NCI-H2029 treated with DMSO at 0.1 percent for 48 hours (cell line): ENCODE results near the gene ZMYND8.
"Not testable (repeated sequence)": the region's sequence is repeated elsewhere in the genome, so short reads cannot be mapped to it uniquely, and the experiment has no call there.

ENCODE experiments used
- DNase-seq: peaks from one replicate; lab custom pipeline; 2025; lab: John Stamatoyannopoulos, UW

Gene ZMYND8

DNA sequence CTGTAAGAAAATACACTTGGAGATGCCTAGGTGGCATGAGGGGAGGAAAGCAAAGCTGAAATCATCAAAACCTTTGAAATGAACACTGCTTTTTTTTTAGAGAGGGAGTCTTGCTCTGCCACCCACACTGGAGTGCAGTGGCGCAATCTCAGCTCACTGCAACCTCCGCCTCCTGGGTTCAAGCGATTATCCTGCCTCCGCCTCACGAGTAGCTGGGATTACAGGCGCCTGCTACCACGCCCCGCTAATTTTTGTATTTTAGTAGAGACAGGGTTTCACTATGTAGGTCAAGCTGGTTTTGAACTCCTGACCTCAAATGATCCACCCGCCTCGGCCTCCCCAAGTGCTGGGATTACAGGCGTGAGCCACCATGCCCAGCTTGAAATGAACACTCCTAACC is 111.3 kb downstream of the ZMYND8 start:
- not testable (repeated sequence) for DNase-seq

DNA sequence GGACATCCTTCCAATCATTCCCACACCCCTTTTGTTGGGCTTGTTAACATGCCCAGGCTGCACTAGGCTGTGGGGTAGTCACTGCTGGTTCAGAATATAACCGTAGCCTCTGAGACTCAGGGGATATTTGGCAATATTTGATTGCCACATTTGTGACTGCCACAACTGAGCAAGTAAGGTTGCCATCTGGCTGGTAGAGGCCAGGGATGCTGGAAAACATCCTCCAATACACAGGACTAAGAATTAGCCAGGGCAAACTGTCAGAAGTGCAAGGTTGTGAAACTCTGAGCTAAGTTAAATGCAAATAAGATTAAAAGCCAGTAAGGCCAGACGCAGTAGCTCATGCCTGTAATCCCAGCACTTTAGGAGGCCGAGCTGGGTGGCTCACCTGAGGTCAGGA is 112.0 kb downstream of the ZMYND8 start:
- no peak for DNase-seq

DNA sequence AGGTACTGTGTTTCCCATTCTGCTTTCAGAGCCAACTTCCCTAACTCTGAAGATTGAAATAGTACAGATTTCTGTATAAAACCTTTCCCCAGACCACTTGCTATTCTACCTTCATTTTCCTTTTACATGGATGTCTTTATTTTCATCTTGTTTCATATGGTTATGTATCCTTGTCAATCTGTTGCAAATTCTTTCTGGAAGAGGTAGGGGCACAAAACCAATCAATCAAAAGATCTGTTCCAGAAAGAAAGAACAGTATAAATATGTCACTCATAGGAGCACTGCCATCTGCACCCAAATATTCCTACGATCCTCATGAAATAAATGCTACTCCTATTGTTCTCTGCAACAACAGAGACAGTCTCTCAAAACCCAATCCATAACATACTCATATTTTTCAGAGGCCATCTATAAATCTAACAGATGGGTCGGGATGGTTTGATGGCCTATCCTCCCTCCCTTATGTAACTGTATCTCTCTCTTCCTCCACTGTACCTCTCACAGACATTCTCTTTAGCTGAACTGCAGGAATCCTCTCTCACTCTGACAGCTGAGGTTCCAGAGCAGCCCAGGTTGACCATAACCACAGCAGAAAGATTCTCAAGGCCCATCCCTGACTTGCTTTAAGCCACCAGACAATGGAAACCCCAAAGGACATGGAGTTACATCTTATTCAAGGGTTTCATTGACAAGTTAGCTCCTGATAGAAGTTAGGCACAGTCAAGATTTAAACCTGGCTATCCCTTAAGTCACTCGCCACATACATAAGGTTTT is 112.8 kb downstream of the ZMYND8 start:
- no peak for DNase-seq

DNA sequence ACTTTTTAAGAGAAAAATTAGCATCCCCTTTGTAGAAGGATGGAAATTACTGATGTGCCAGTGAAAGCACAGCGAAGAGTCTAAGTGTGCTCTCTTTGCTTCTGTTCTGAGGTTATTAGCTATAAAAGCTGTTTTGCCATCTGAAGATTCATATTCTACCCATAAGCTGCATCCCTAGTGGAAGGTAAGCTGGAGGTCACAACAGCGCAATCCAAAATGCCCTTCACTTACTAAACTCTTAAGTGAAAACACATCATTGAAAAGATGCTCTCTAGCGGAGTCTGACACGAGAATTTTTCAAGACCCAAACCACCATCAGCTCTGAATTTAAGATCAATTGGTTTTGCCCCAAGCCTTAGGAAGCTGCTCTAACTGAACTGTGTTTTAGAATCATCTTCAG is 113.5 kb downstream of the ZMYND8 start:
- DNase-seq = no peak

DNA sequence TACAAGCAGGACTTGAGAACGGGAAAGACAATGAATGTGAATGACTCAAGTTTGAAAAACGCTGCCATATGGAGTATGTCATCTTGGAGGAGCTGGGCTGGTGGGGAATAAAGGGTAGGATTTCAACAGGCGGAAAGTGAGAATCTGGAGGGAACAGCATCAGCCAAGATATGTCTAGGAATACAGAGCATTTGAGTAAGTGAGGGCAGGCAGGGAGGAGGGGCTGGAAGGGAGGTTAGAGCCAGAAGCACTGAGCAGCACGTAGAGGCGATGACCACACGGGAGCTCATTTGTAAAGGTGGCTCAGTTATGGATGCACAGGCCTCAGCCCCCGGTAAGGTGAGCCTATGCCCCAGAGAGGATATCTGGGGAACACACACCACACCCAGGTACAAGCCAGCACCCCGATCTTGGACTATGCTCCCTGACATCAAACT is 115.1 kb downstream of the ZMYND8 start:
- no peak for DNase-seq

DNA sequence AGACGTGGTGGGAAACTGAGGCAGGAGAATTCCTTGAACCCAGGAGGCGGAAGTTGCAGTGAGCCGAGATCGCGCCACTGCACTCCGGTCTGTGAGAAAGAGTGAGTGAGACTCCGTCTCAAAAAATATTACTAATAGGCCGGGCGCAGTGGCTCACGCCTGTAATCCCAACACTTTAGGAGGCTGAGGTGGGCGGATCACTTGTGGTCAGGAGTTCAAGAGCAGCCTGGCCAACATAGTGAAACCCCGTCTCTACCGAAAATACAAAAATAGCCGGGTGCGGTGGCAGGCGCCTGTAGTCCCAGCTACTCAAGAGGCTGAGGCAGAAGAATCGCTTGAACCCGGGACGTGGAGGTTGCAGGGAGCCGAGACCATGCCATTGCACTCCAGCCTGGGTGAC is 116.4 kb downstream of the ZMYND8 start:
- not testable (repeated sequence) for DNase-seq

DNA sequence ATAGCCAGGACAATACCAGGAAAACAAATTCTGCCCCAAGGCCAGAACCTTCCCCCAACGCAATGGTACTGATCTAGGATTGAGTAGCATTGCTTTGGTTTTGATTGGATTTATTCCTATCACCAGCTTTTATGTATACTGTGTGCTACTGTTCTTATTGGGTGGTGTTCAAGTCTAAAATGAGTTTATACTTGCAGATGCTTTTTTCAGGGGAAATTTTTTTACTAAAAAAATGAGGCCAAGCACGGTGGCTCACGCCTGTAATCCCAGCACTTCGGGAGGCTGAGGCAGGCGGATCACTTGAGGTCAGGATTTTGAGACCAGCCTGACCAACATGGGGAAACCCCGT is 116.8 kb downstream of the ZMYND8 start:
- DNase-seq = no peak

DNA sequence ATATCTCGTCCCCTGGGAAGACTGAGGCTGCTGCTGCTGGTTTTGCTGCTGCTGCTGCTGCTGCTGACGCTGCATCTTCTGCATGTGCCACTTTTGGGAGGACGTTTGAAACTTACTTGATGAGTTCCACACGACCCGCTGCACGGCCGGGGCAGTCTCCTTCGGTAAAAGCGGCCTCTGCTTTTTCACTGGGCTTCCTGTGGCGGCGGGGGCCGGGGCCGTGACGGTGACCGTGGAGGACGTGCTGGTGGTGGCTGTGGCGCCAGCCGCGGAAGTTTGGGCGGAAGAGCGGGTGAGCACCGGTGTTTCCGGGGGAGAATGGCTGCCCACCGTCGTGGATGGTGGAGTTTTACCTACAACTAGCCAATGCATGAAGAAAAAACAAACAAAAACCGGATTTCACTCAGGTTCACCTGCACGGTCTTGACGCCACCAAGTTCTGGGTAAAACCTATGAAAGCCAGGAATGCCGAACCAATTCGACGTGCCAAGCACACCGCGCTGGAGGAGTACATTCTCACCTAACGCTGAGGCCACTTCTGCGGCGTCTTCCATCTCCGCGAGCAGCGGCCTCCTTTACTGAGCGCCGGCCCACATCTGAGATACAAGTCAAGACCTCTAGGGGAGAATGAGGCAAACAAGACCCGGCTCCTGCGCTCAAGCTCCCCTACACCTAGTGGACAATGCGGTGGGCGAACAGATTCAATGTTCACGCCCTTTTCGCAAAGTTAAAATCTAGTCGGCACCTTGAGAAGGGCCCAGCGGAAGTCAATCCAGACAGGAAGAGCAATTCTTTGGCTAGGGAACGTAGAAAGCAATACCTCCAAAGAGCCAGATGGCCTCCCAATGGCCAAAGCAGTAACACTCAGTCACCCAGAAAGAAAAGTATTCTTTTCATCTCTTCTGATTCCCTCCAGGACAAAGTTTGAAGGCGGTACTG is 117.5 kb downstream of the ZMYND8 start:
- no peak for DNase-seq

DNA sequence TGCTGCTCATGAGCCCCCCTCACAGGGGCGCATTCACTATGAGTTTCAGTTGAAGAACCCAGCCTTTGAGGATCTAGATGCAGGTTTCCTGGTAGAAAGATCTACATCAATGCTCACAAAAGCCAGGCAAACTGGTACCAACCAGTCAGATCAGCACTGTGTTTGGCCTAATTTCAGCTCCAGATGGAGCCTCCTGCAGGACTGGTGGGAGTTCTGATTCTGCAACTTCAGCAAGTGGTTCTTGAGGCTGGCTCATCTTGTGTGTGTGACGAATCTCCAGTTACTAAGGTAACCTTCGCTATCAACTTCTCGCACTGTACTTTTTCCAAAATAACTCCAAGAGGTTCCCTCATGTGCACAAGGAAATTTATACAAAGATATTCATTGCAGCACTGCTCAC is 118.8 kb downstream of the ZMYND8 start:
- no peak for DNase-seq

DNA sequence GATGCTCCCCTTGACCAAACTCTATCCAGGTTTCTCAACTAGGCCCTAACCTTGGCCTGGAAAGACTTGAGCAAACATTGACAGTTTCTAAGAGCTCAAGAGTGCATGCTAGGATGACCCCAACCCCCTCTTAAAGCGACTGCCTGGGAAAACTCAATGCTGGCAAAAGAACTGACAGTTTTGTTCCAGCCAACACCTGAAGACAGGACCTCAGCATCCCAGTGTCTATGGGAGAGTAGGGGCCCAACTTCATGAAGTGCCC is 119.9 kb downstream of the ZMYND8 start:
- no peak for DNase-seq

DNA sequence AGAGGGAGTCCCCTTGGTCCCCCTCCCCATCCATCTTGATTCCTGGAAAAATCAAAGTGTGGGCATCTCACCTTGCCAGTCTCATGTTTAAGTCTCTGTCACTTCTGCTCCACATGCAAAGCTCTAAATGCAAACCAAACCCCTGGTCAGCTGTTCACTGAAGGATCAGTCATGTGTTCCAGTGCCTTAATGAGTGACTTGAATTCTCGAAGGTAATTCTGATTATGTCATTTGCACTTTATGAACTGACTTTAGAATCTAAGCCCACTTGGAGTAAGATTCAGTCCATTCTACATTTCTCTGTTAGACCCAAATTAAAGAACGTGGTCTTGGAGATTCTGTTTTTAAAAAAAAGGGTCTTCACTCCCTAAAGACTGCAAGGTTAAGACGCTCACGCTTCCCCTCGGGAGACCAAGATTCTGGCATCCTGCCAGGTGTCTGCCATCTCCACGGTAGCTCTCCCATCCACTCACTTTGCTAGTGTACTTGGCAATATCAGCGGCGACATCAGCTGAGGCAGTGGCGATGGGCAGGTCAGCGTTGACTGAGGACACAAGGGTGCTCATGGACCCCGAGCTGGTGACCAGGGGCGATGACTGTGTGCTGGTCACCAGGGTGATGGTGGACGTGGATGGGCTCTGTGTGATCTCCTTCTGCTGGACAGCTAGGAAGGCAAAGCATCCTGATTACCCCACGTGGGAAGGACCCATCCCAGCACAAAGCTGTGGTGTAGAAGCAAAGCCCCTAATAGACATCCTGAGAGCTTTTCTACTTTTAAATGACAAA is 120.5 kb downstream of the ZMYND8 start:
- no peak for DNase-seq

DNA sequence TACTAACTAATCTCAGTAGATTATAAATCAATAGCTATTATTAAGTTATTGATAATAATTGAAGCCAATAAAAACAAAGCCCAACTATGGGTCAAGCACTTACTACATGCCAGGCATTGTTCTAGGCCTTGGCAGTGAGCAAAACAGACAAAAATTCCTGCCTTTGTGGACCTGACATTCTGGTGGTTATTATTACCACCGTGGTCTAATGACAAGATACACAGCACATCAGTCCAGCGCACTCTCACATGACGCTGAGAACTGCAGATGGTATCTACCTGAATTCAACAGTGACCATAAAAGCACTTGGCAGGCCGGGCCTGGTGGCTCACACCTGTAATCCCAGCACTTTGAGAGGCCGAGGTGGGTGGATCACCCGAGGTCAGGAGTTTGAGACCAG is 121.4 kb downstream of the ZMYND8 start:
- no peak for DNase-seq

DNA sequence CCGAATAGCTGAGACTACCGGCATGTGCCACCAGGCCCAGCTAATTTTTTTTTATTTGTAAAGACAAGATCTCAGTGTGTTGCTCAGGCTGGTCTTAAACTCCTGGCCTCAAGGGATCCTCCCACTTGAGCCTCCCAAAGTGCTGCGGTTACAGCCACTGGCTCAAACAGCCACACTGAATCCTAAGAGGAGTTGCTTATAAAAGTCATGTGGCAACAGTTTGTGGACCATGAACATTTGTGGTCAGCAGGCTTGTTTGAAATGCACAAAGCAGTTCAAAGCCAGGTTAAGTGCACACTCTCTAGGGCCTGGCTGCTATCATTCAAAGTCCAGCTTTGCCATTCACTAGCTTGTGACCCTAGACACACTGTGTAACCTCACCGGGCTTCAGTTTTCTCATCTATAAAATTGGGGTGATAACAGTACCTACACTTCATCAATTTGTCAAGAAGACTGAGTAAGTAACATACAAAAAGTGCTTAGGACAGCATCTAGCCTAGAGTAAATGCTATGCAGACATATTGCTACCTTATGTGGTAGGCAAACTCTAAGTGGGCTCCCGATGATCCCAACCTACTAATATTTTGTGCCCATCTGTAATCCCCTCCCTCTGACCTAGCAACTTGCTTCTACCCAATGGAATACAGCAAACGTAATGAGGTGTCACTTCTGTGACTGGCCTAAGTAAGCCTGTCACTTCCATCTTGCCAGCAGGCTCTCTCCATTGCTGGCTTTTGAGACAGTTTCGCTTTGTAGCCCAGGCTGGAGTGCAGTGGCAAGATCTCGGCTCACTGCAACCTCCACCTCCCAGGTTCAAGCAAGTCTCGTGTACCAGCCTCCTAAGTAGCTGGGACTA is 122.9 kb downstream of the ZMYND8 start:
- DNase-seq = no peak

DNA sequence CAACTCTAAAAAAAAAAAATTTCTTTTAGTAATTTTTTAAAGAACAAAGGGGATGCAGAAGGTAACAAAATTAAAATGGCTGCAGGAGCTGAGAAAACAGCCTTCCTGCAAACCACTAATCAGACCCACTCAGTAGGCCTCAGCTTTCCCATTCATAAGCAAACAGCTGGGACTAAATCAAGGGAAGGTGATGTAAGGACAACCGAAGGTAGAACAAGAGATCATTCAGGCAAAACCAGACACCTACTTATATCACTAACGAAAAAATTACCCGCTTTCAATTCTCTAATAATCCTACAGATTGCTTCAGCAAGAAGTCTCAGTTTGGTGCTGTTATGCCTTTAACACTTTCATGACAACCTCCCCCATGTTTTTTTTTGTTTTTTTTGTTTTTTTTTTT is 124.0 kb downstream of the ZMYND8 start:
- DNase-seq = no peak

DNA sequence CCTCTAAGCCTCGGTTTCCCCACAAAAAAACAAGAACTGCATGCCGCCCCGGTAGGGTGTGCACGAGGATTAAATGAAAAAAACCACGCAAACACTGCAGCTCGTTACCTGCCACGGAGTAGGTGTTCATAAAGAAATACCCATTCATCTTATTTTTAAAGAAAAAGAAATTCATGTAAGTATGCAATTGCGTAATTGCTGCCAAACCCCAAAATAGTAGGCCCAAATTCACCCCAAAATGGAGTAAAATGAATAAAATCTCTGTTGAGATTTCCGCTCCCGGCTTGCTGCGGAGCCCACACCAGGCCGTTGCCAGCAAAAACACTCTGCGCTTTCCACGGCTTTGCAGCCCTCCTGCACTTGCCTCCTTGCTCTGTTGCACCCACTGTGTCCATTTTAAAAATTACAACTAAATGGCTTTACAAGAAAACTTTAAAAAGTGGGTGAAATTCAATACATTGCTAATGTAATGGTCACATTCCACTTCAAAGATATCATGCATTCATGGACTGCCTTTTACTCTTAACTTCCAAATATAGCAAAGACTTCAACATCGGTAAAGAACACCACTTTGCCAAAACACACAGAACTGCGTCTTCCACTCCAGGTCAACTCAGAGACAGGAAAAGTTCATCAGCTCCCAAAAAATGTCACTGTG is 125.0 kb downstream of the ZMYND8 start:
- no peak for DNase-seq

DNA sequence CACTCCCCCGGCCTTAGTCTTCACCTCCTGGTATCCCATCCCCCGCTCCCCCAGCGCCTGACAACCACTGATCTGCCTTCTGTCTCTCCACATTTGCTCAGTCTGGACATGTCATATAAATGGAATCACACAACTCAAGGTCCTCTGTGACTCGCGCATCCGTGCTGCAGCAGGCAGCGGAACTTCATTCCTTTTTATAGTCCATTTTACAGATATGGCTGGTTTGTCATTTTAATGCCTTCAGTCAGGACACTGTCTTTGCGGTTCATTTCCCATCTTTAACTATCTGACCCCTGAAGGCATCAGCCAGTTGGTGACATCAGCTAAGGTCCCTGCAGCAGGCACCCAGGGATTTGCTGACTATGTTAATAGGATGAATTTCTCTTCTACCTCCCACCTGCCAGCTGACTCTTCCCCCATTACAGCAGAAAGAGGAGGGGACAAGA is 125.7 kb downstream of the ZMYND8 start:
- no peak for DNase-seq

DNA sequence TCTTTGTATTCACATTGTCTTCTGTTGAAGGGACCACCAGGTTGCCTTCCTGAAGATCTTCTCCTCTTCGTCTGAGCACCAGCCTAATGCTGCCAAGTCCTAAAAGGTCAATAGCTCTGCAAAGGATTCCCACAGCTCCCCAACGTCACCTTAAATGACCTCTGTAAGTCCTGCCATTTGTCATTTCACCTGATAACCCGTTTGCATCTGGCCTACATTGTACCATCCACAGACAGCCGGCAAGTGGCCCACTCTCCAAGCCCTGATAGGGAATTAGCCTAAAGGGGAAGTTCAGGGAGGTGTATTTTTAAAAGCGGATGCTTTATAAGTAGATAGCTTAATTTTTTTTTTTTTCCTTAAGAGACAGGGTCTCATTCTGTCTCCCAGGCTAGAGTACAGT is 127.8 kb downstream of the ZMYND8 start:
- no peak for DNase-seq

DNA sequence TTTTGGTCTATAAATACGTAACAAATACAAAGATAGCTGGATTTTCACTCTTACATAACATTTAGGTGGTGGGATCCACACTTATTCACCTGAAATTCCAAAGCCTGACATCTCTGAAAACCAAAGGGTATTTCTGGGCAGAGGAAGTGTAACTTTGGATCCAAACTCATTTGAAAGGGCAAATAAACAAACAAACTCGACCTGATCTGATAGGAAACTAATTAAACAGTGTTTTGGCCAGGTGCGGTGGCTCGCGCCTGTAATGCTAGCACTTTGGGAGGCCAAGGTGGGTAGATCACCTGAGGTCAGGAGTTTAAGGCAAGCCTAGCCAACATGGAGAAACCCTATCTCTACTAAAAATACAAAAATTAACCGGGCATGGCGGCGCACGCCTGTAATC is 128.9 kb downstream of the ZMYND8 start:
- DNase-seq = no peak

DNA sequence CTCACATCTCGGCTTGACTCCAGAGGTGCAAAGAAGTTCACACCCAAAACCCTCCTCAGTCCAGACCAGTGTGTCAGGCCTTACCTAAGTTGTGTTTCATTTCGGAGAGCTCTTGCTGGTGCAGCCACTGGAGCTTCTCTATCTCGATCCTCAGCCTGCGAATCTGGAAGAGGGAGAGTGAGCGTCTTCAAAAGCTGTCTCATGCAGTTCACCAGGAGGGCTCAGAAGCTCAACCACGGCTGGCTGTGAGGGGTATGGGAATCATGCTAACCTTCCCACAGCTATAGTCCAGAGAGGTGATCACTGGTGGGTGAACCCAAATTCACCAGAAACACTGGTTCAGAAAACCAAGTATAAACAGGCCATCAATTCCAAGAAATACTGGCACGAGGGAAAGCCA is 129.4 kb downstream of the ZMYND8 start:
- DNase-seq = no peak

DNA sequence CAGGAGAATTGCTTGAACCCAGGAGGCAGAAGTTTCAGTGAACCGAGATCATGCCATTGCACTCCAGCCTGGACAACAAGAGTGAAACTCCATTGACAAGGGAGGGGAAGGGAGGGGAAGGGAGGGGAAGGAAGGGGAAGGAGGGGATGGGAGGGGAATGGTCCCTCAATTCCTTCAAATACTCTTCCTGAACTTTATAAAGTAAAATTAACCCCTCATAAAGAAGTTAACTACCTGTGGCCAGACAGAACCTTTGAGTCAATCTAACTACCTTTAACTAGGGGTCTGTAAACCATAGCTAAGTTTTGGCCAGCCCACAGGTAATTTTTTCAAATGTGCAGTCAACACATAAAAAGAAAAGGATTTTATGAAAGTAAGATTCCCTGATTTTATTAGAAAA is 131.0 kb downstream of the ZMYND8 start:
- DNase-seq = no peak

DNA sequence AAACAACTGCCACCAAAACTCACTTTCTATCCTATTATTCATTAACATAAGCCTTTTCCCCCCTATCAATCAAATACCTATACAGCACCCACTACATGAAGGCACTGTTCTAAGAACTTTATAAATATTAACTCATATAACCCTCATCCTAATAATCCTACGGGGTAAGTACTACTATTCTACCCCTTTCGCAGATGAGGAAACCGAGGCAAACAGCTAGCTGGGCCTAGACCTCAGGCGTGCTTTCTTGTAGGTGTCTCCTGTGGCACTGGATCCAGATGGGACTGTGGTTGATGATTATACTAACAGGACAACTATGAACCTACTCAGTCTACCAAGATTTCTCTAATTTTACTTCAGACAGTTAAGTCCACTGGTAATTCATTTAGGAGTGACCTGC is 131.6 kb downstream of the ZMYND8 start:
- DNase-seq = no peak
